ENCODE data around the gene GALNT12.

GRCh38 chr9:98783518-98784226 is 23.8 kb upstream of the GALNT12 start:
- TF ChIP-seq CTCF (IDR thresholded peaks at IDR 0.05; ENCODE audit: low read length) (no peak), EZH2 (IDR thresholded peaks at IDR 0.05; ENCODE audit: borderline replicate concordance, low read length) (no peak)
